NCI-H187 treated with DMSO at 0.1 percent for 48 hours (cell line): ENCODE results near the gene TMEM145.

Source experiments
- DNase-seq: peaks from one replicate; lab custom pipeline; 2025; lab: John Stamatoyannopoulos, UW

Gene TMEM145

GRCh38 chr19:42288881-42289555 is 24.1 kb upstream of the TMEM145 start:
- DNase-seq: no peak

GRCh38 chr19:42289556-42290041 is 23.5 kb upstream of the TMEM145 start:
- no peak for DNase-seq

GRCh38 chr19:42290136-42290522 is 23.0 kb upstream of the TMEM145 start:
- DNase-seq: no peak

- DNase-seq: no peak
Measured at GRCh38 chr19:42290523-42291434, 22.3 kb upstream of the TMEM145 start.

- no peak for DNase-seq
Measured at GRCh38 chr19:42291435-42291810, 21.7 kb upstream of the TMEM145 start.

GRCh38 chr19:42292042-42292960 is 20.8 kb upstream of the TMEM145 start:
- no peak for DNase-seq

- DNase-seq: no peak
Measured at GRCh38 chr19:42292963-42293362, 20.1 kb upstream of the TMEM145 start.

- DNase-seq: no peak
Measured at GRCh38 chr19:42293540-42293939, 19.6 kb upstream of the TMEM145 start.

GRCh38 chr19:42293948-42294347 is 19.2 kb upstream of the TMEM145 start:
- no peak for DNase-seq

GRCh38 chr19:42294471-42295137 is 18.5 kb upstream of the TMEM145 start:
- DNase-seq: no peak

GRCh38 chr19:42295342-42295741 is 17.8 kb upstream of the TMEM145 start:
- no peak for DNase-seq

- no peak for DNase-seq
Measured at GRCh38 chr19:42295831-42296525, 17.1 kb upstream of the TMEM145 start.

- DNase-seq: no peak
Measured at GRCh38 chr19:42297039-42297438, 16.1 kb upstream of the TMEM145 start.

GRCh38 chr19:42301646-42302203 is 11.4 kb upstream of the TMEM145 start, which contains the start of gene PRR19:
Gene PRR19 (plus strand): TSS chr19:42302132. CDS start chr19:42309585, 7,453 bp downstream.
- no peak for DNase-seq

- no peak for DNase-seq
Measured at GRCh38 chr19:42303101-42303464, 10.0 kb upstream of the TMEM145 start.

GRCh38 chr19:42303876-42304275 is 9.2 kb upstream of the TMEM145 start:
- no peak for DNase-seq

GRCh38 chr19:42306646-42307045 is 6.5 kb upstream of the TMEM145 start:
- no peak for DNase-seq

- no peak for DNase-seq
Measured at GRCh38 chr19:42309686-42310085, 3.4 kb upstream of the TMEM145 start.

- no peak for DNase-seq
Measured at GRCh38 chr19:42311657-42312056, 1.5 kb upstream of the TMEM145 start.

- DNase-seq: no peak
Measured at GRCh38 chr19:42312370-42312769, 739 bp upstream of the TMEM145 start.
